Activated effector memory CD4-positive, alpha-beta T cell treated with anti-CD3 and anti-CD28 coated beads, Interleukin-2, amount 50 U/mL, for 16 hours (primary cell): ENCODE data around the gene SLAMF8.

Experiments
- DNase-seq: peaks from one replicate; pipeline ENCODE4 v3.0.0-alpha.2; 2020

SLAMF8 gene

DNA sequence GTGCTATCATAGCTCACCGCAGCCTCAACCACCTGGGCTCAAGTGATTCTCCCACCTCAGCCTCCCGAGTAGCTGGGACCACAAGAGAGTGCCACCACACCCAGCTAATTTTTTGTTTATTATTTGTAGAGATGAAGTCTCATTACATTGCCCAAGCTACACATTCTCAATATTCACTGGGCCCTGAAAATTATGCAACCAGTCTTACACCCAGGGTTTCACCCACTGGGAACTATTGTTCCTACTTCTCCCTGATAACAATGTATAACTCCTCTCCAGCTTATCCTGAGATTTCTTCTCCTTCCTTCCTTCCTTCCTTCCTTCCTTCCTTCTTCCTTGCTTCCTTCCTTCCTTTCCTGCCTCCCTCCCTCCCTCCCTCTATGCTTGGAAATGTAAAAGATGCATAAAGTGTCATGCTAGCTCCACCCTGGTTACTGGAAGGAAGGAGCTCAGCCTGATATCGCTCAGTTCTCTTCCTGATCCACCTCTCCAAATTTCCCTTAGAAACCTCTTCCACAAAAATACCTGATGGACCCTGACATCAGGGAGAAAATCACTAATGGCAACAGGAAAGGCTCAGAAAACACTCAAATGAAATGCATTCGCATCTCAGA is 47.0 kb downstream of the SLAMF8 start:
- no peak for DNase-seq

DNA sequence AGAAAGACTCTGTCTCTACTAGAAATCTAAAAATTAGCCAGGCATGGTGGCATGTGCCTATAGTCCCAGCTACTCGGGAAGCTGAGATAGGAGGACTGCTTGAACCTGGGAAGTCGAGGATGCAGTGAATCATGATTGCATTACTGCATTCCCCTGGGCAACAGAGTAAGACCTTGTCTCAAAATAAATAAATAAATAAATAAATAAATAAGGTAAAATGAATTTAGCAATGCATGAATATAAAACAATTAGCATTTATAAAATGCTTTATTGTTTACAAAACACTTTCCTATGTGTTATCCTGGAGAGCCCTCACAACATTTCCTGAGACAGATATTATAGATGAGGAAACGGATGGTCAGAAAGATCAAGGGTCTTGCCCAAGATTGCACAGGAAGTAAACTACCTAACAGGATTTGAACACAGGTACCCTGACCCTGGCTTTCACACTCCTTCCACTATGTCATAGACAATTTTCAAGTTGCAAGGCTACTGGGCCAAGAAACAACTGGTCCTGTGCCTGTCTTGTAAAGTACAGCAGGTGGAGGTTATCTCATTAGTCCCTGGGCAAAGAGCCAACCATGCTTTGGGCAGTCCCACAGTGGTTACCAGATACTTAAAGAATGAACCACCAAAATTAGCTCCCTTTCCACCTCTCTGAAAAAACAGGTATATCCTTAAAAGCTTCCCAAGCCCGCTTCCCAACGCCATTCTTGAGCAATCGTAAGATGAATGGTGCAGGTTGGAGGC is 51.2 kb downstream of the SLAMF8 start:
- no peak for DNase-seq

DNA sequence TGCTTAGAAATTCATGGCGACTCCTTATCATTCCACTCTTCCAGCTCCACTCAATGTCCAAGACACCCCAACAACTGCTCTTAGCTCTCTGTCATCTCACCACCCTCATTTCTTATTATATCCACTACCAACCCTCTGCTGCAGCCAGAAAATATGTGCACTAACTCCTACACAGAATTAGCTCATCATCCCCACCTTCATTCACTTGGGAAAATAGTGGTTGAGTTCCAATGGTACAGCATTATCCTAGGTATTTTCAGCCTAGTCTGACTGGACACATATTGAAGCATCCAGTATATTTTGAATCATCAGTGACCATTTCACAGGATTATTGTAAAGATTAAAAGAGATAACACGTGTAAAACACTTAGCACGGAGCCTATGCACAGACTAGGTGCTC is 52.5 kb downstream of the SLAMF8 start:
- DNase-seq, result no peak

DNA sequence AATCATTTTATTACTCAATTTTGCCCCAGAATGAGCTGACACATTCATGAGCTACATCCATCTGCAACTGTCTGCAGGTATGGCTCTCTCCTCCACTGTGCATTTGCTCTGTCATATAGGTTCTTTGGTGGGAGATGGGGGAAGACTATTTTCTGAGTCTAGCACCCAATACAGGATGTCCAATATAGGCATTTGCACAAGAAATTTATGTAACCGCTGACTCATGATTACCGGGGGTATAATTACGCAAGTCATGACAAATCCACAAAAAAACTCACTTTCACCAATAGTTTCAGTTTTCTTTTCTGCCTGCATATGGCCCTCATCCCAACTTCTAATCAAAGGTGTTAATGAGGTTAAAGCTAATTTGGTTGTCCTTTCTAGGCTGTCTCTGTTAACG is 53.3 kb downstream of the SLAMF8 start:
- no peak for DNase-seq

DNA sequence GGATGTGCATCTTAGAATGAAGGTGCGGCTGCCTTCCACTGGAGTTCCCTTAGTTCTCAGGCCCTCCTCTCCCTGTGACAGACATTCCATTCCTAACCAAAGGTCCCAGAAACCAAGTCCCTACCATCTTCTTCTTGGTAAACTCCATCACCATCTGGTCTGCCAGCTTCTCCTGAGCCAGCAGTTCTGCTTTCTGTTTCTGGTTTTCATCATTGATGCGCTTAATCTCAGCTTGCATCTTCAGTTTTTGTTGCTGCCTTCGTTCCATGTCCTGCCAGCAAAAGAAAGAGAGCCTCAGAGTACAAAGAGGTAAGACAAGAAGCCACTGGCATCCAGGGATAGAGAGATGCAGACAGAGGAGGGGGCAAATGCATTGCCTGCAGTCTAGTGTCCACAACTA is 53.8 kb downstream of the SLAMF8 start:
- DNase-seq, result no peak

DNA sequence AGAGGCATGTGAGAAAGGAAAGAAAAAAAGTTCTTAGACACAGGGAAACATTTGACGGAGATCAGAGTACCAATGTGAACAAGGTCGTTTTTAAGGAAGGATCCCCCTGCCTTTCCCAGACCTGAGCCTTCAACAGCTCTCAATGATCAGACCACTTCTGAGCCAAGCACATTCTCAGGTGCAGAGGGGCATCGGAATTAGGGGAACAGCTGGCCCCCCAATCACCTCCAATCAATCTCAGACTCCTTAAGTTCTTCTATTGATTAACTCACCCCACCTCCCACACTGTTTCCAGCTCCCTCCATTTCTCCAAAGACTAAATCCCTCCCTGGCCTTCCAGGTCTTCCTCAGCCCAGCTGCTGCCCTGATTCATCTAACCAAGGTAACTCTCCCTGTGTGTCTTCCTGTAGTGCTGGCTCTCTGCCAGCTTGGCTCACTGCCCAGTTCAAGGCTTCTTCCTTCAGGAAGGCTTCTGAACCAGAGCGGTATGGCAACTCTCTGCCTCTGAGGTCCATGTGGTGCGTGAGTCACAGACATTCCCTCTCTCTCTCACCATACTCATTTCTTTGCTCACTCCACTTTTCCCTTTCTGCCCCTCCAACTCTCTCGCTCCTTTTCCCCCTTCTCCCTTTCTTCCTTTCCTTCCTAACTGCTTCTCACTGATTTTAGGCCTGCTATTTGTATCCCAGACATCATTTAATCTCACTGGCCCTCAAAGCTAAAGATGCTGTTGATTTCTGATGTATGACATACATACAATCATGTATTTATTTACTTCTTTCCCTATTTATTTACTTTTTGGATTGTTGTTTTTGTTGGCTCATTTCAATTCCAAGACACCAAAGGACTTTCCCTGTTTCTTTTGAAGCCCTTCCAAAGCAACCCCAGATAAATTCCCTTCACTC is 55.2 kb downstream of the SLAMF8 start:
- DNase-seq, result peak; percentile 80

DNA sequence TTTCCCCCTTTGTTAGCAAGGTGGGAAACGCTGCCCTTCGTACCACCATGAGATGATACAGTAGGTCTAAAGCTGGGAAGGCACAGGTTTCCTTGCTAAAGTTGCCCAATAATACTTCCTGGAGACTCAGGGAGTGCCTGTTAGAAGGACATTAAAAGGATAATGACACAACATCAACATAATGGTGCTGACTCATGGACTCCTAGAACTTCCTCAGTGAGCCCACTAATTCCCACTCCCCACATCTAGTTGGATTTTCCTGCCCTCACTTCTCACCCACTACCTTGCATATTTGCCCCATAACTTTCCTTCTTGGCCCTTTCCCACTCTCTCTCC is 55.8 kb downstream of the SLAMF8 start:
- DNase-seq, result no peak

DNA sequence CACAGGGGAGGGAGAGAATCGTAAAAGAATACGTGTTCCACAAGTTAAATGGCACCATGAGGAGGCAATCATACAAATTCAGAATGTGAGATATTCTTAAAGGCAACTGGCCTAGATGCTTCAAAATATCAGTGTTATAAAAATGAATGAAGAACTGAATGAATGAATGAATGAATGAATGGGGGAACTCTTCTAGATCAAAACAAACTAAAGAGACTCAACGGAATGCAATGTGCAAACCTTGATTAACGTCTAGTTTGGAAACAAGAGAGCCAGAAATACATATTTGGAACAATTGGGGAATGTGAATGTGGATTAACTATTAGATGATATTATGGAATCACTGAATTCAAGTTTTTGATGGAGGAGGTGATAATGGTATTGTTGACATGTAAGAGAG is 56.5 kb downstream of the SLAMF8 start:
- no peak for DNase-seq

DNA sequence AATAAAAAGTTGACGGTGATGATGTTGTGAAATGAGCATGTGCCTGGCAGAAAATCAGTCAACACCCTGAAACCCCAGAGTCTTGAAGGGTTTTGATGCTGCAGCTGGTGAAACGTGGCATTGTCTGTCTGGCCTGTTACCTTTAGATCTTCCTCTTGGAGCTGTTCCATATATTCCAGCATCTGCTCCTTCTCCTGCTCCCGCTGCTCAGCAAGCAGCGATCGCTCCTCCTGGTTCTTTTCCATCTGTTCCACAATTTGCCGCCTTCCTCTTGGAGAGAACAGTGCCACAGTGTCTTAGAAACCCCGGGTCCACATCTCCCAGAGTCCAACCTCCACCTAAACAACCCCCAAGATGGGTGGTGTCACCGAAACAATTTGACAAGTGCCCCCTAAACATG is 57.6 kb downstream of the SLAMF8 start:
- no peak for DNase-seq
